Kidney epithelial cell (primary cell): ENCODE measurements around the gene KISS1R. TPM values are rescaled to one million over a fixed set of nuclear protein-coding genes. Genes with fewer than 3 reads are reported as not detected.

Source experiments
- DNase-seq: peaks from one replicate; pipeline ENCODE4 v3.0.0-alpha.2; 2010; ENCODE audit warnings: low read depth
- H3K27me3 ChIP-seq: 2 replicates; pipeline ENCODE4 v1.6.0; 2011; ENCODE audit warnings: low read length; ENCODE audit not compliant: control insufficient read depth, insufficient read depth
- H3K36me3 ChIP-seq: 2 replicates; pipeline ENCODE4 v1.5.1; 2011; ENCODE audit warnings: low read length; ENCODE audit not compliant: control insufficient read depth, insufficient read depth
- H3K4me3 ChIP-seq: 2 replicates; pipeline ENCODE4 v1.5.1; 2011; ENCODE audit warnings: low read depth, mild to moderate bottlenecking, control low read depth, low read length
- total RNA-seq: library from RNA; depleted of rRNA; stranded (reverse); fragments of >200 nt; gene quantifications from 2 replicates; pipeline ENCODE4 v1.2.3, GENCODE V29; 2015
- TF ChIP-seq, protein P1 (sequence below): IDR thresholded peaks from 2 replicates; pipeline ENCODE4 v1.5.1; 2011; ENCODE audit warnings: mild to moderate bottlenecking, moderate library complexity, low read length, control low read depth, inconsistent platforms; ENCODE audit not compliant: insufficient read depth, poor library complexity, severe bottlenecking

Gene KISS1R
- total RNA-seq, 1 donor from 2014 or later, result 0.75 TPM

DNA sequence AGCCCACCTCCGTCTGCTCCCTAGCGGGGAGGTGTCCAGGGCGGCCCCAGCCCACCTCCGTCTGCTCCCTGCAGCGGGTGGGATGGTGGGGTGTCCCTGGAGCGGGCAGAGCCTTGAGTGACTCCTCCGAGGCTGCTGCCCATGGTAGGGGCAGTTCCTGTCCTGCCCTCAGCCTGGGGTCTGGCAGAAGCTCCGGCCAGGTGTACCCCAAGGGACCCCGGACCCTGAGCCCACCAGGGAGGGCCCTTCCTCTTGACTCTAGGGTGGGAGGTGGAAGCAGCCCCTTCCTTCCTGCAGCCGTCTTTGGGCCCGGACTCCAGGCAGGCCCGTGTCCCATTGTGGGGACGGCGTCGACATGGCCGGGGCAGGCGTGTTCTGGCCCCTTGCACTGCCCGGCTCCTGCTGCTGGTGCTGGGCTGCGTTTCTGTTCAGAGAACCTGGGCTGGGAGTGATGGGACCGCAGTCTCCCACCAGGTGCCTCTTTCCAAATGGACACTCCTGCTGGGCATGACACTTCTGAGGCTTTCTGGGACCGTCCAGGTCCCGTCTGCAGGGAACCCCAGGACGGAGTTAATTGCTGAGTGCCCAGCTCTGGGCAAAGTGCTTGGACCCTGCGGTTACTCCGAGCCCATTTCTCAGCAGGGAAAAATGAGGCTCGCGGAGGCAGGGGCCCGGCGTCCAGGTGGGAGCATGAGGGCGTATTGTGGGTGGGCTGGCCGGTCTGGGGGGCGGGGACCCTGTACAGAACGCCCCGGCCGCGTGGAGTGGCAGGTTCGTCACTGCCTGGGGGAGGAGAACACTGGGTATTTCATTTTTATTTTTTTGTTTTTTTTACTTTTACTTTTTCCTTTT, 28.5 kb downstream of the KISS1R start:
- Histone ChIP-seq H3K4me3 (no peak overlapping the region), H3K27me3 (no peaks in the 10 kb centered on the region), H3K36me3 (no peaks in the 10 kb centered on the region)
- no peak for DNase-seq
- TF ChIP-seq, protein P1, sequence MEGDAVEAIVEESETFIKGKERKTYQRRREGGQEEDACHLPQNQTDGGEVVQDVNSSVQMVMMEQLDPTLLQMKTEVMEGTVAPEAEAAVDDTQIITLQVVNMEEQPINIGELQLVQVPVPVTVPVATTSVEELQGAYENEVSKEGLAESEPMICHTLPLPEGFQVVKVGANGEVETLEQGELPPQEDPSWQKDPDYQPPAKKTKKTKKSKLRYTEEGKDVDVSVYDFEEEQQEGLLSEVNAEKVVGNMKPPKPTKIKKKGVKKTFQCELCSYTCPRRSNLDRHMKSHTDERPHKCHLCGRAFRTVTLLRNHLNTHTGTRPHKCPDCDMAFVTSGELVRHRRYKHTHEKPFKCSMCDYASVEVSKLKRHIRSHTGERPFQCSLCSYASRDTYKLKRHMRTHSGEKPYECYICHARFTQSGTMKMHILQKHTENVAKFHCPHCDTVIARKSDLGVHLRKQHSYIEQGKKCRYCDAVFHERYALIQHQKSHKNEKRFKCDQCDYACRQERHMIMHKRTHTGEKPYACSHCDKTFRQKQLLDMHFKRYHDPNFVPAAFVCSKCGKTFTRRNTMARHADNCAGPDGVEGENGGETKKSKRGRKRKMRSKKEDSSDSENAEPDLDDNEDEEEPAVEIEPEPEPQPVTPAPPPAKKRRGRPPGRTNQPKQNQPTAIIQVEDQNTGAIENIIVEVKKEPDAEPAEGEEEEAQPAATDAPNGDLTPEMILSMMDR, result no peak

GRCh38 chr19:947090-947706, 30.1 kb downstream of the KISS1R start:
- H3K27me3 ChIP-seq, result no peaks in the 10 kb centered on the region
- no peak for DNase-seq
- TF ChIP-seq, protein P1, result no peak
- no peak overlapping the region for H3K4me3 ChIP-seq
- no peaks in the 10 kb centered on the region for H3K36me3 ChIP-seq

GRCh38 chr19:947707-948539, 30.8 kb downstream of the KISS1R start:
- Histone ChIP-seq H3K4me3 (no peak overlapping the region), H3K36me3 (no peaks in the 10 kb centered on the region), H3K27me3 (no peaks in the 10 kb centered on the region)
- no peak for DNase-seq
- TF ChIP-seq, protein P1, result no peak

DNA sequence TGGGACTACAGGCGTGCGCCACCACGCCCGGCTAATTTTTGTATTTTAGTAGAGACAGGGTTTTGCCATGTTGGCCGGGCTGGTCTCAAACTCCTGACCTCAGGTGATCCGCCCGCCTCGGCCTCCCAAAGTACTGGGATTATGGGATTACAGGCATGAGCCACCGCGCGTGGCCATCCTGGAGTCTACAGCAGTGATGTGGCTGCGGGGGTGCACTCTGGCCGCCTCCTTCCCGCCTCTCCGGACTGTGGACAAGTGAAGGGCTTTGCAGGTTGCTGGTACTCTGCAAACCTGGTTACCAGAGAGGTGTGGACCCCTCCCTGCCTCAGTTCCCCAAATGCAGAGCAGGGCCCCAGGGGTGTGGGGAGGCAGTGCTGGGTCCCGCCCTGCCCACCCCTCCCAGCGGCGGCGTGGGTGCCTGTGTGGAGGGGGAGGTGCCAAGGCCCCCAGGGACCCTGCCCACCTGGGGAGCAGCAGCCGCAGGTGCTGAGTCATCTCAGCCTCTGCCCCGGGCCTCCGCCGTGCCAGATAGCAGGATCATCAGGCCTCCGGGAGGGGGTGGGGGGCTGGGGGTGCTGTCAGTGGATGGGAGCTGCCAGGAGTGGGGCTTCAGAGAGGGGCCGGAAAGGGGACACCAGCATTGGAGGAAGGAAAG, 31.8 kb downstream of the KISS1R start:
- no peak for DNase-seq
- no peaks in the 10 kb centered on the region for H3K27me3 ChIP-seq
- TF ChIP-seq, protein P1, result no peak
- no peak overlapping the region for H3K4me3 ChIP-seq
- H3K36me3 ChIP-seq, result no peaks in the 10 kb centered on the region

- TF ChIP-seq, protein P1, result no peak
- no peak overlapping the region for H3K4me3 ChIP-seq
- H3K36me3 ChIP-seq, result no peaks in the 10 kb centered on the region
- H3K27me3 ChIP-seq, result no peaks in the 10 kb centered on the region
- DNase-seq, result no peak
These were observed 33.4 kb downstream of the KISS1R start for GRCh38 chr19:950352-951066.
